ENCODE results near the gene AKT2. TPM values are rescaled to one million over a fixed set of nuclear protein-coding genes. Genes with fewer than 3 reads are reported as not detected.

The AKT2 gene
- total RNA-seq, 1 donor from 2014 or later: 136 TPM

DNA sequence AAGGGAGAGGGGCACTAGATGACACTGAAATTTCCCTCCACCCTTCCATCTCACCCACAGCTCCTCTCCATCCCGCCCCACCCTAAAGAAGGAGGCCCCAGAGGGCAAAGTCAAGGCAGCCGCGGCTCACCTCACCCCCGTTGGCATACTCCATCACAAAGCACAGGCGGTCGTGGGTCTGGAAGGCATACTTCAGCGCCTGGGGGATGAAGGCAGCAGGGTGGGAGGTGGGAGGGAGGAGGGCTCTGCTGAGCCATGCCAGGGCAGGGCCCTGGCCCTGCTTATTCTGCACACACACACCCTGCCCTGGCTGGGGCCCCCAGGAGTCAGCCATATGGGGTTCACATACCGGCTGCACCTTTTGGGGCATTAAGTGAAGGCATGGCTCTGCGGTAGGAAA, 46.4 kb downstream of the AKT2 start:
- intact Hi-C loops (cut with micrococcal nuclease): no loop called here

DNA sequence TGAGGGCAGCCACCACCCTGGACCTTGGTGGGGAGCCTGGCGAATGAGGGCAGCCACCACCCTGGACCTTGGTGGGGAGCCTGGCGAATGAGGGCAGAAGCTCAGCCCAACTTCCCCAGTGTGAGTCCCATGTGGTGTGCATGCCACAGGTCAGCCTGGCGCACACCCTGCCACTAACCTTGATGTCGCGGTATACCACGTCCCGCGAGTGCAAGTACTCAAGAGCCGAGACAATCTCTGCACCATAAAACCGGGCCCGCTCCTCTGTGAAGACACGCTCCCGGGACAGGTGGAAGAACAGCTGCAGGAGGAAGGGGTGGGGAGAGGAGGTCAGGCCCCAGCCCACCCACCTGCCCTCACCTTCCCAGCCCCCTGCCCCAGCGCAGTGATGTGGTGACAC, 47.4 kb downstream of the AKT2 start:
- intact Hi-C loops (cut with micrococcal nuclease): no loop called here

GRCh38 chr19:40236366-40236765, 48.8 kb downstream of the AKT2 start:
- intact Hi-C loops (cut with micrococcal nuclease): no loop called here

DNA sequence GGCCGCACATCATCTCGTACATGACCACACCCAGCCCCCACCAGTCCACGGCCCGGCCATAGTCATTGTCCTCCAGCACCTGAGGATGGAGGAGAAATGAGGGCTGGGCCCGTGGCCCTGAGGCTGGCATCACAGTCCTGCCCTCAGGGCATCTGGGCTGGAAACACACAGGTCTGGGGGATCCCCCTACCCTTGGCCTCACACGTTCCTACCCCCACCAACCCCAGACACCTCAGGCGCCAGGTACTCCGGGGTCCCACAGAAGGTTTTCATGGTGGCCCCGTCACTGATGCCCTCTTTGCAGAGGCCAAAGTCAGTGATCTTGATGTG, 49.2 kb downstream of the AKT2 start:
- intact Hi-C loops (cut with micrococcal nuclease): no loop called here

- intact Hi-C loops (cut with micrococcal nuclease): no loop called here
Measured at GRCh38 chr19:40235238-40236025, 49.7 kb downstream of the AKT2 start.

DNA sequence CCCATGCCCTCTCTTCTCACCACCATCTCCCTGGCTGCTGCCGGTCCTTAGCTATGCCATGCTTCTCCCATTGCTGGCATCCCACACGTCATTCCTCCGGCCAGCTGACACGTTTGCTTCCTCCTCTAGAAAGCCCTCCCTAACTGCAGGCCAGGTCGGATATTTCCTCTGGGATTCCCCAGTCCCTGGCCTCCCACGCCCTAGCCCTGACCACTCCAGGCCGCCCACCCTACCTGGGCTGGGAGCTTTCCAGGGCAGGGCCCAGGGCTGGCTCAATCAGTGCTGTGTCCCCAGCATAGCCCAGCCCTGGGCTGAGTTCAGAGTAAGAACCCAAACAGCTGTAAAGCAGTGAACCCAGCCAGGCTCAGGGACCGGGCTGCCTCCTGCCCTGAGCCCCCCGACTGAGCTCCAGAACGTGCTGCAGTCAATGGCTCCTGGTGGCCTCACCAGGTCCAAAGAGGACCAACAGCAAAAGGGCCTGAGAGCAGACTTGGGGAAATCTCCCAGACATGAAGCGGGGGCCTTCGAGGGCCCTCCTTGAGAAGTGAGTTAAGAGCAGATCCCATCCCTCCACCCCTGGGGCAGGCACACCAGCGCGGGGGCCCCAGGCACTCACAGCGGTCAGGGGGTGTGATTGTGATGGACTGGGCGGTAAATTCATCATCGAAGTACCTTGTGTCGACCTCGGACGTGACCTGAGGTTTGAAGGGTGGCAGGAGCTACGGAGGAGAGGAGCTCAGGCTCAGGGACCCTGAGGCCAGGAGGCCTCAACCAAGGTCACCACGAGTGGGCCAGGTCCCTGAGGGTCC, 50.5 kb downstream of the AKT2 start:
- intact Hi-C loops (cut with micrococcal nuclease): no loop called here

- intact Hi-C loops (cut with micrococcal nuclease): no loop called here
Measured at GRCh38 chr19:40233811-40234389, 51.2 kb downstream of the AKT2 start.

DNA sequence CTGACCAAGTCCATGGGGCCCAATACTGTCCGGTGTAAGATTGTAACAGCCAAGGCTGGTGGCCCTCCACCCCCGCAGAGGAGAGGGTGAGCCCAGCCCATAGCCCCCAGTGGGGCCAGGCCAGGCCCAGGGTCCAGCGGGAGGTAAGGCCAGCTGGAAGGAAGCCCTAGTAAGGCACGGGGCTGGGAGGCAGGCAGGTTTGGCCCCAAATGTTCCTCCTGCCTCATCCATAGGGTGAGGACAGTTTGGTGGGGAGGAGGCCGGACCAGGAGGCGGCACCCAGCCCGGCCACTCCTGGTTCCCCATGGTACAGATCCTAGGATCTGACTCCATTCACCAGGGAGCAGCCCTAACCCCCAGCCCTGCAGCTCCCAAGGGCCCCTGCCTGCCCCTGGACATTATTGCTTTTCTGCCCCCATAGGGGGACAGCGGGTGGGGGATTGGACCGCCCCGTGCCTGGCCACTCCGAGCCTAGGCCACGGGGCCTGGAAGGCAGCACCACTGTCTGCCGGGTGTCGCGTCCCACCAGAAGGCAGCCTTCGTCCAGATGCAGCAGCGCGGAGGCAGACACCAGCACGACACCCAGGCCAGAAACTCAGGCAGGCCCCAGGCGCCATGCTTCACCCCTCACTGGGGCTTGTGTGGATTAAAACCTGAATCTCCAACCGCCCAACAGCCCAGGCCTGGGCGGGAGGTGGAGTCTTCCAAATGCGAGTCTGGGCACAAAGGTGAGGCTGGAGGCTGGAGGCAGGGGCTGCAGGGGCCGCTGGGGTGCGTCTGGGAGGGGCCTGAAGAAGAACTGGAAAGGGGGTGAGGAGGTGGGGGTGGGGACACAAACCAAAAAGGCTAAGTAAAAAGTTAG, 52.0 kb downstream of the AKT2 start:
- intact Hi-C loops (cut with micrococcal nuclease): no loop called here

DNA sequence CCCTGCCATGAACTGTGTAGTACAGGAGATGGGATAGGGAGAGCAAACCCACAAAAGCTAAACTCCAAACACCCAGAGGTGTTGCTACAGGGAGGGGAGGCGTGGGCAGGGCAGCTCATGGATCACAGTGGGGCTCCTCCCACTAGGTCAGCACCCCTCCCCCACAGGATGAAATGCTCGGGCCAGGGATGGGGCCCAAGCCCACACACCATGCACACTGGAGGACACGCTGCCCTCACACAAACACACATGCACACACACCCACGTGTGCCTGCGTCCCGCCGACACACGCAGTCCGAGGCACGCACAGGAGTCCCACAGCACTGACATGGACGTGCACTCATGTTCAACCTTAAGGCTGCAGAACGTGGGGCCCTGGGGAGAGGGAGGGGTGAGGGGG, 52.7 kb downstream of the AKT2 start:
- intact Hi-C loops (cut with micrococcal nuclease): no loop called here

- intact Hi-C loops (cut with micrococcal nuclease): no loop called here
Measured at GRCh38 chr19:40231544-40232424, 53.4 kb downstream of the AKT2 start.

- intact Hi-C loops (cut with micrococcal nuclease): no loop called here
Measured at GRCh38 chr19:40231057-40231456, 54.1 kb downstream of the AKT2 start.

GRCh38 chr19:40229926-40230417, 55.2 kb downstream of the AKT2 start:
- intact Hi-C loops (cut with micrococcal nuclease): no loop called here

GRCh38 chr19:40229484-40229883, 55.7 kb downstream of the AKT2 start:
- intact Hi-C loops (cut with micrococcal nuclease): no loop called here

DNA sequence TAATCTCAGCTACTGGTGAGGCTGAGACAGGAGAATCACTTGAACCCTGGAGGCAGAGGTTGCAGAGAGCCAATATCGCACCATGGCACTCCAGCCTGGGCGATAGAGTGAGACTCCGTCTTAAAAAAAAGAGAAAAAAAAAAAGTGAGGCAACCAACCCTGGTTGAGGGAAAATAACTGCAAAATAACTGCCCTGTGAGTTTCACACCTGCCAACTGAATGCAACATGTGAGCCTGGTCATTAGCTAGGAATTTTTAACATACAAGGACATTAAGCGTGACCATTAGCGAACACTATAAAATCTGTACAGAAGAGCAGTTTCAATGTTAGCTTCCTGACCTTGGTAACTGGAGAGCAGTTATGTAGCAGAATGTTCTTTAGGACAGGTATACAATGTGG, 56.3 kb downstream of the AKT2 start:
- intact Hi-C loops (cut with micrococcal nuclease): no loop called here

- intact Hi-C loops (cut with micrococcal nuclease): no loop called here
Measured at GRCh38 chr19:40228346-40228745, 56.8 kb downstream of the AKT2 start.

GRCh38 chr19:40225440-40226305, 59.5 kb downstream of the AKT2 start:
- intact Hi-C loops (cut with micrococcal nuclease): no loop called here

GRCh38 chr19:40224342-40225150, 60.6 kb downstream of the AKT2 start:
- intact Hi-C loops (cut with micrococcal nuclease): loop anchor here (5.0 kb wide), 1 partner anchor 252 kb away; the partner anchor contains the start of gene PSMC4

- intact Hi-C loops (cut with micrococcal nuclease): loop anchor here (2.0 to 5.0 kb wide), 2 partner anchors 62 to 251 kb away; partner anchors contain the start of genes AKT2 and PSMC4
Measured at GRCh38 chr19:40223135-40223822, 61.9 kb downstream of the AKT2 start.

All from T-helper 1 cell treated with Interleukin-12 subunit alpha and Interleukin-12 subunit beta and Interleukin-4 antibody, amounts not matched to agents 30 ng/mL and 1 ng/mL, for 36 hours (primary cell).